ENCODE results near the gene MBOAT2. TPM values are rescaled to one million over a fixed set of nuclear protein-coding genes. Genes with fewer than 3 reads are reported as not detected.

The MBOAT2 gene
- total and polyA plus RNA-seq, 2 experiments from 2014 or later: 15.9 to 22.7 TPM

DNA sequence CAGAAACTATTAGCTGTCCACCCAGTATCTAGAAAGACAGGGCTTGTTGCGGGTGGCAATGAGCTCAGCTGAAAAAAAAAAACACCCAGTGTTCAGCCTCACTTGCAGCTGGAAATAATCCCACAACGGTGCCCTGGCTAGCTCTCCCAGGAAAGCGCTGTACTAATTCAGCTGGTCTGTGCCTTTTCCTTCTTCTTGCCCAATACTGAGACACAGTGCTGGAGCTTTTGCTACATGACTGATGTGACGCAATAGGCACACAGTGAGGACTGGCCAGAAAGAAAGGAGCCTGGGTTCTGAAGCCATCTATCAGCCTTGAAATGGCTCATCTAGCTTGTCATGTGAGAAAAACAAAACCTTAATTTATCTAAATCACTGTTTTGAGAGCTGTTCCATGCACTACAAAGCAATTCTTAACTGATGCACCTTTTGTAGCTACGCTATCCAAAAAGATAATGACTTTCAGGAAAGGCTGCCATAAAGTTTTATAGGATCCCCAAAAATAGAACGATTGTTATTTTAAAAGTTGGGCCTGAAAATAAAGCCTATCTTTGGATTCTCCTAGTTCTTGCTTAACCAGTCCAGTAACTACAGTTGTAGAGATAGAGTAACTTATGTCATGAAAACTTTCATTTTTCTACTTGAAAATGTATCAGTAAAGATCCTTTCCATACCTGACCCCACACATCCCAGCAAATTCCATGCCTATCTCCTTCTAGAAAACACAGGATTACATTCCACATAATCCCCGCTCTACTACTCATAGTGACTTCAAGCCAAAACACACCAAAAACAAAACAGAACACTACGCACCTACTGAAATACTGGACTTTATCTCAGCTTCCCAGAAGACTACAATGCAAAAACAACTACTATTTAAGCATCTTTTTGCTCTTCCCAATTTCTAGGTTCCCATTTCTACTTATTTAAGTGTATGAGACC is 181.9 kb downstream of the MBOAT2 start:
- Histone ChIP-seq H3K36me3 (ENCODE audit: insufficient read depth) (no peaks in the 10 kb centered on the region), H3K9me2 (ENCODE audit: insufficient read depth) (no peaks in the 10 kb centered on the region), H3F3A (replicated peaks; ENCODE audit: low read depth) (no peaks in the 10 kb centered on the region), H3K4me3 (no peak overlapping the region), H3K4me1 (ENCODE audit: insufficient read depth) (no peaks in the 10 kb centered on the region), H3K4me2 (no peak overlapping the region), H3K27me3 (ENCODE audit: insufficient read depth) (no peaks in the 10 kb centered on the region), H2AFZ (no peak overlapping the region), H4K20me1 (replicated peaks; ENCODE audit: insufficient read depth) (no peaks in the 10 kb centered on the region), H3K79me2 (replicated peaks; ENCODE audit: insufficient read depth) (no peaks in the 10 kb centered on the region), H3K27ac (ENCODE audit: low read depth) (no peak overlapping the region)
- ATAC-seq: no peak
- no peaks in the 10 kb centered on the region for H3K4me1 Mint-ChIP-seq
- no peak for TF ChIP-seq ETS1 (IDR thresholded peaks at IDR 0.05)
- TF ChIP-seq EZH2phosphoT487 (IDR thresholded peaks at IDR 0.05; ENCODE audit: unreplicated experiment): no peak
- no peak for TF ChIP-seq ZNF114 (CRISPR knock-in tag; IDR thresholded peaks at IDR 0.05)
- no peak for TF ChIP-seq JUNB (IDR thresholded peaks at IDR 0.05; ENCODE audit: unreplicated experiment)
- TF ChIP-seq, protein P1, sequence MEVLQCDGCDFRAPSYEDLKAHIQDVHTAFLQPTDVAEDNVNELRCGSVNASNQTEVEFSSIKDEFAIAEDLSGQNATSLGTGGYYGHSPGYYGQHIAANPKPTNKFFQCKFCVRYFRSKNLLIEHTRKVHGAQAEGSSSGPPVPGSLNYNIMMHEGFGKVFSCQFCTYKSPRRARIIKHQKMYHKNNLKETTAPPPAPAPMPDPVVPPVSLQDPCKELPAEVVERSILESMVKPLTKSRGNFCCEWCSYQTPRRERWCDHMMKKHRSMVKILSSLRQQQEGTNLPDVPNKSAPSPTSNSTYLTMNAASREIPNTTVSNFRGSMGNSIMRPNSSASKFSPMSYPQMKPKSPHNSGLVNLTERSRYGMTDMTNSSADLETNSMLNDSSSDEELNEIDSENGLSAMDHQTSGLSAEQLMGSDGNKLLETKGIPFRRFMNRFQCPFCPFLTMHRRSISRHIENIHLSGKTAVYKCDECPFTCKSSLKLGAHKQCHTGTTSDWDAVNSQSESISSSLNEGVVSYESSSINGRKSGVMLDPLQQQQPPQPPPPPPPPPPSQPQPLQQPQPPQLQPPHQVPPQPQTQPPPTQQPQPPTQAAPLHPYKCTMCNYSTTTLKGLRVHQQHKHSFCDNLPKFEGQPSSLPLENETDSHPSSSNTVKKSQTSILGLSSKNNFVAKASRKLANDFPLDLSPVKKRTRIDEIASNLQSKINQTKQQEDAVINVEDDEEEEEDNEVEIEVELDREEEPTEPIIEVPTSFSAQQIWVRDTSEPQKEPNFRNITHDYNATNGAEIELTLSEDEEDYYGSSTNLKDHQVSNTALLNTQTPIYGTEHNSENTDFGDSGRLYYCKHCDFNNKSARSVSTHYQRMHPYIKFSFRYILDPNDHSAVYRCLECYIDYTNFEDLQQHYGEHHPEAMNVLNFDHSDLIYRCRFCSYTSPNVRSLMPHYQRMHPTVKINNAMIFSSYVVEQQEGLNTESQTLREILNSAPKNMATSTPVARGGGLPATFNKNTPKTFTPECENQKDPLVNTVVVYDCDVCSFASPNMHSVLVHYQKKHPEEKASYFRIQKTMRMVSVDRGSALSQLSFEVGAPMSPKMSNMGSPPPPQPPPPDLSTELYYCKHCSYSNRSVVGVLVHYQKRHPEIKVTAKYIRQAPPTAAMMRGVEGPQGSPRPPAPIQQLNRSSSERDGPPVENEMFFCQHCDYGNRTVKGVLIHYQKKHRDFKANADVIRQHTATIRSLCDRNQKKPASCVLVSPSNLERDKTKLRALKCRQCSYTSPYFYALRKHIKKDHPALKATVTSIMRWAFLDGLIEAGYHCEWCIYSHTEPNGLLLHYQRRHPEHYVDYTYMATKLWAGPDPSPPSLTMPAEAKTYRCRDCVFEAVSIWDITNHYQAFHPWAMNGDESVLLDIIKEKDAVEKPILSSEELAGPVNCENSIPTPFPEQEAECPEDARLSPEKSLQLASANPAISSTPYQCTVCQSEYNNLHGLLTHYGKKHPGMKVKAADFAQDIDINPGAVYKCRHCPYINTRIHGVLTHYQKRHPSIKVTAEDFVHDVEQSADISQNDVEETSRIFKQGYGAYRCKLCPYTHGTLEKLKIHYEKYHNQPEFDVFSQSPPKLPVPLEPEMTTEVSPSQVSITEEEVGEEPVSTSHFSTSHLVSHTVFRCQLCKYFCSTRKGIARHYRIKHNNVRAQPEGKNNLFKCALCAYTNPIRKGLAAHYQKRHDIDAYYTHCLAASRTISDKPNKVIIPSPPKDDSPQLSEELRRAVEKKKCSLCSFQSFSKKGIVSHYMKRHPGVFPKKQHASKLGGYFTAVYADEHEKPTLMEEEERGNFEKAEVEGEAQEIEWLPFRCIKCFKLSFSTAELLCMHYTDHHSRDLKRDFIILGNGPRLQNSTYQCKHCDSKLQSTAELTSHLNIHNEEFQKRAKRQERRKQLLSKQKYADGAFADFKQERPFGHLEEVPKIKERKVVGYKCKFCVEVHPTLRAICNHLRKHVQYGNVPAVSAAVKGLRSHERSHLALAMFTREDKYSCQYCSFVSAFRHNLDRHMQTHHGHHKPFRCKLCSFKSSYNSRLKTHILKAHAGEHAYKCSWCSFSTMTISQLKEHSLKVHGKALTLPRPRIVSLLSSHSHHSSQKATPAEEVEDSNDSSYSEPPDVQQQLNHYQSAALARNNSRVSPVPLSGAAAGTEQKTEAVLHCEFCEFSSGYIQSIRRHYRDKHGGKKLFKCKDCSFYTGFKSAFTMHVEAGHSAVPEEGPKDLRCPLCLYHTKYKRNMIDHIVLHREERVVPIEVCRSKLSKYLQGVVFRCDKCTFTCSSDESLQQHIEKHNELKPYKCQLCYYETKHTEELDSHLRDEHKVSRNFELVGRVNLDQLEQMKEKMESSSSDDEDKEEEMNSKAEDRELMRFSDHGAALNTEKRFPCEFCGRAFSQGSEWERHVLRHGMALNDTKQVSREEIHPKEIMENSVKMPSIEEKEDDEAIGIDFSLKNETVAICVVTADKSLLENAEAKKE (CRISPR knock-in tag; IDR thresholded peaks at IDR 0.05): no peak
- no peak overlapping the region for H3K4me3 Mint-ChIP-seq
- H3K36me3 Mint-ChIP-seq (ENCODE audit: low read depth): peaks cover 10% of the 10 kb centered on the region
- H3K27me3 Mint-ChIP-seq (ENCODE audit: insufficient read depth, low read depth, poor library complexity): no peaks in the 10 kb centered on the region
- DNase-seq (ENCODE audit: low spot score): no peak
- H3K27ac Mint-ChIP-seq: peak overlapping the region; percentile 19
- H3K9me3 Mint-ChIP-seq: no peaks in the 10 kb centered on the region

Data from GM23338 (cell line).